Immature natural killer cell (primary cell): ENCODE data around the gene CATSPERD. TPM values are rescaled to one million over a fixed set of nuclear protein-coding genes. Genes with fewer than 3 reads are reported as not detected.

Experiments
- DNase-seq, 3 donors: peaks; one replicate each; pipeline ENCODE4 v3.0.0; 2022; ENCODE audit warnings: mixed read lengths in 1 of 3
- H3K27ac Mint-ChIP-seq, 6 donors: one replicate each; pipeline ENCODE4 v1.8.0; 2020; ENCODE audit warnings: mixed read lengths in 6 of 6, mild to moderate bottlenecking in 5 of 6, inconsistent platforms in 4 of 6, moderate library complexity in 3 of 6
- H3K27me3 Mint-ChIP-seq, 3 donors: one replicate each; pipeline ENCODE4 v1.8.0; 2020 to 2021; ENCODE audit warnings: low read depth in 3 of 3, mild to moderate bottlenecking in 3 of 3, mixed read lengths in 3 of 3, moderate library complexity in 3 of 3, inconsistent platforms in 1 of 3
- H3K36me3 Mint-ChIP-seq, 3 donors: one replicate each; pipeline ENCODE4 v1.8.0; 2020; ENCODE audit warnings: mixed read lengths in 3 of 3, inconsistent platforms in 2 of 3, mild to moderate bottlenecking in 2 of 3
- H3K4me1 Mint-ChIP-seq, 2 donors: one replicate each; pipeline ENCODE4 v1.8.0; 2020; ENCODE audit warnings: inconsistent platforms in 2 of 2, mild to moderate bottlenecking in 2 of 2, mixed read lengths in 2 of 2, moderate library complexity in 1 of 2
- H3K4me3 Mint-ChIP-seq, 5 donors: one replicate each; pipeline ENCODE4 v1.8.0; 2020; ENCODE audit warnings: mild to moderate bottlenecking in 5 of 5, mixed read lengths in 5 of 5, inconsistent platforms in 3 of 5, moderate library complexity in 3 of 5
- H3K9me3 Mint-ChIP-seq, 6 donors: one replicate each; pipeline ENCODE4 v1.8.0; 2020; ENCODE audit warnings: mild to moderate bottlenecking in 6 of 6, mixed read lengths in 6 of 6, inconsistent platforms in 4 of 6, moderate library complexity in 3 of 6
- polyA plus RNA-seq, 3 donors: library from polyadenylated mRNA; unstranded; fragments of 300-500 nt; fragmentation: Illumina TruSeq; gene quantifications; one replicate each; pipeline ENCODE4 v1.2.3, GENCODE V29; 2021

The CATSPERD gene
- polyA plus RNA-seq, 3 donors from 2014 or later: not detected

- H3K9me3 Mint-ChIP-seq: no peaks in the 10 kb centered on the region
- H3K36me3 Mint-ChIP-seq: no peaks in the 10 kb centered on the region
- peaks cover 7 to 19% (median 16%) of the 10 kb centered on the region in 3 donors for H3K27me3 Mint-ChIP-seq
- peak within 1 kb of the TSS; percentile 91 to 94 (median 93) for H3K4me3 Mint-ChIP-seq
- peaks cover 36 to 38% of the 10 kb centered on the region in 2 donors for H3K4me1 Mint-ChIP-seq
- peak; percentile 98 for DNase-seq
- H3K27ac Mint-ChIP-seq: peak within 1 kb of the TSS; percentile 84 to 96 (median 90)
These were observed 30.1 kb upstream of the CATSPERD start, which contains the start of gene RPL36 for GRCh38 chr19:5690125-5690954. Gene RPL36, plus strand, starts transcription at chr19:5690295. Its CDS starts 213 bp downstream, at chr19:5690508.

GRCh38 chr19:5690955-5691821 is 29.2 kb upstream of the CATSPERD start:
- peaks cover 7 to 21% (median 16%) of the 10 kb centered on the region in 3 donors for H3K27me3 Mint-ChIP-seq
- peak overlapping the region; percentile 84 to 96 (median 90) for H3K27ac Mint-ChIP-seq
- peak in 1 of 3 donors; percentile 28 for DNase-seq
- H3K4me3 Mint-ChIP-seq: peak overlapping the region; percentile 91 to 94 (median 93)
- H3K36me3 Mint-ChIP-seq: no peaks in the 10 kb centered on the region
- no peaks in the 10 kb centered on the region for H3K9me3 Mint-ChIP-seq
- peaks cover 31 to 35% of the 10 kb centered on the region in 2 donors for H3K4me1 Mint-ChIP-seq

- DNase-seq: no peak
- H3K27me3 Mint-ChIP-seq: peaks cover 7 to 23% (median 16%) of the 10 kb centered on the region in 3 donors
- H3K4me1 Mint-ChIP-seq: peaks cover 25 to 31% of the 10 kb centered on the region in 2 donors
- no peaks in the 10 kb centered on the region for H3K9me3 Mint-ChIP-seq
- no peaks in the 10 kb centered on the region for H3K36me3 Mint-ChIP-seq
- peak overlapping the region; percentile 39 to 91 (median 57) for H3K4me3 Mint-ChIP-seq
- peak overlapping the region in 5 of 6 donors; percentile 34 to 81 (median 64) for H3K27ac Mint-ChIP-seq
These were observed 28.4 kb upstream of the CATSPERD start for GRCh38 chr19:5691822-5692722.

- H3K27me3 Mint-ChIP-seq: peaks cover 7 to 23% (median 16%) of the 10 kb centered on the region in 3 donors
- no peak for DNase-seq
- H3K27ac Mint-ChIP-seq: peak overlapping the region in 4 of 6 donors; percentile 24 to 41 (median 32)
- peak overlapping the region in 4 of 5 donors; percentile 15 to 65 (median 54) for H3K4me3 Mint-ChIP-seq
- H3K36me3 Mint-ChIP-seq: no peaks in the 10 kb centered on the region
- no peaks in the 10 kb centered on the region for H3K9me3 Mint-ChIP-seq
- peaks cover 25 to 31% of the 10 kb centered on the region in 2 donors for H3K4me1 Mint-ChIP-seq
These were observed 27.7 kb upstream of the CATSPERD start for GRCh38 chr19:5692723-5693194.

GRCh38 chr19:5693195-5694166 is 27.0 kb upstream of the CATSPERD start:
- DNase-seq: no peak
- Mint-ChIP-seq H3K9me3 (no peaks in the 10 kb centered on the region), H3K27ac (peak overlapping the region in 1 of 6 donors; percentile 14), H3K4me1 (peaks cover 20 to 26% of the 10 kb centered on the region in 2 donors), H3K36me3 (no peaks in the 10 kb centered on the region), H3K4me3 (no peak overlapping the region), H3K27me3 (peaks cover 7 to 23% (median 16%) of the 10 kb centered on the region in 3 donors)

- DNase-seq: no peak
- peaks cover 7 to 23% (median 16%) of the 10 kb centered on the region in 3 donors for H3K27me3 Mint-ChIP-seq
- peaks cover 0 to 4% (median 0%) of the 10 kb centered on the region in 3 donors for H3K36me3 Mint-ChIP-seq
- H3K4me3 Mint-ChIP-seq: no peak overlapping the region
- H3K9me3 Mint-ChIP-seq: no peaks in the 10 kb centered on the region
- peak overlapping the region in 1 of 6 donors; percentile 14 for H3K27ac Mint-ChIP-seq
- H3K4me1 Mint-ChIP-seq: peaks cover 18 to 24% of the 10 kb centered on the region in 2 donors
These were observed 26.1 kb upstream of the CATSPERD start for GRCh38 chr19:5694167-5694955.

- DNase-seq: no peak
- H3K27ac Mint-ChIP-seq: no peak overlapping the region
- peaks cover 0 to 4% (median 0%) of the 10 kb centered on the region in 3 donors for H3K36me3 Mint-ChIP-seq
- H3K4me3 Mint-ChIP-seq: no peak overlapping the region
- peaks cover 12 to 19% of the 10 kb centered on the region in 2 donors for H3K4me1 Mint-ChIP-seq
- H3K9me3 Mint-ChIP-seq: no peaks in the 10 kb centered on the region
- H3K27me3 Mint-ChIP-seq: peaks cover 3 to 18% (median 12%) of the 10 kb centered on the region in 3 donors
These were observed 25.3 kb upstream of the CATSPERD start for GRCh38 chr19:5694956-5695648.

- Mint-ChIP-seq H3K27me3 (peaks cover 0 to 13% (median 6%) of the 10 kb centered on the region in 3 donors), H3K4me1 (peaks cover 6 to 14% of the 10 kb centered on the region in 2 donors), H3K4me3 (no peak overlapping the region), H3K9me3 (no peaks in the 10 kb centered on the region), H3K27ac (no peak overlapping the region), H3K36me3 (peaks cover 0 to 4% (median 0%) of the 10 kb centered on the region in 3 donors)
- no peak for DNase-seq
These were observed 24.7 kb upstream of the CATSPERD start for GRCh38 chr19:5695649-5696195.

- no peak overlapping the region for H3K27ac Mint-ChIP-seq
- H3K9me3 Mint-ChIP-seq: no peaks in the 10 kb centered on the region
- peaks cover 0 to 4% (median 0%) of the 10 kb centered on the region in 3 donors for H3K36me3 Mint-ChIP-seq
- DNase-seq: no peak
- H3K4me1 Mint-ChIP-seq: peaks cover 0 to 9% of the 10 kb centered on the region in 2 donors
- peaks cover 0 to 9% (median 6%) of the 10 kb centered on the region in 3 donors for H3K27me3 Mint-ChIP-seq
- H3K4me3 Mint-ChIP-seq: no peak overlapping the region
These were observed 24.0 kb upstream of the CATSPERD start for GRCh38 chr19:5696196-5697021.
